CD4-positive, alpha-beta T cell treated with Interleukin-12 subunit alpha and Interleukin-12 subunit beta, for 1 hour (primary cell): ENCODE data around the gene EFNA5.

Experiments used
- DNase-seq: peaks from one replicate; pipeline ENCODE4 v3.0.0-alpha.2; 2020

The EFNA5 gene

GRCh38 chr5:107567901-107568671 lies 102.7 kb downstream of the EFNA5 start:
- no peak for DNase-seq

DNA sequence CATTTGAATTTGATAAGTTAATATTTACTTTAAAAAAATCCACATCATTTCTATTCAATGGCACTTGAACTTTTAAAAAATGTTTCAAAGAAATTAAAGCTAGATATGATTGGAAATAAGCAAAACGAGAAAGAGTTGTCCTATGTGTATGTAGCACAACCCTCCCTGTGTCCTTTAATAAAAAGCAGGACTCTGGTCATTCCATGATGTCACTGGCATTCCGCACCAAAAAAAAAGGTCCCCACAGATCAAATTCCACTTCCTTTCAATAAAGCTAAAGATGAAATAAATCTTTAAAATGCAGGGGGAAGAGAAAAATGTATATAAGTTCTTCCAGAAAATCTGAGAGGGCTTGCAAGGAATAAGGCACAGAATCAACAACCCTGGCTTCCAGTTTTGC lies 103.8 kb downstream of the EFNA5 start:
- DNase-seq = no peak

GRCh38 chr5:107565791-107566767 lies 104.7 kb downstream of the EFNA5 start:
- DNase-seq = no peak

DNA sequence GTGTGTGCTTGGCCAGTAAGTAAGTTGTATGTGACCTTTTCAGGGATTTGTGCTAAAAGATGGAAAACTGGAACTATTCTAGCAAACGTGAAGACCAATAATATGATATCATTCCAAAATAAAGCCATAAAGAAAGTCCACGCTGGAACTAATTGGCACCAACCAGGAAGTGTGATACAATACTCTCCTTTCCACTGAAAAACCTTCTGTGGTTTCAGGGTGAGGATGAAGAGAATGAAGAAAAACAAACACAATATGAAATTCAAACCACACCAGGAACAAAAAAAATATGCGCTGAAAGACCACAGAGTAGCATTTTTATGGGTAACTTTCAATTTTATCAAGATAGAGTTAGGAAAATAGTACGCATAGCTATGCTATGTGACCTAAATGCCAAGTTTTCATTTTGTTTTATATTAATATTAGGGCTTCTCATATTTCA lies 105.8 kb downstream of the EFNA5 start:
- no peak for DNase-seq

GRCh38 chr5:107563959-107564544 lies 106.7 kb downstream of the EFNA5 start:
- no peak for DNase-seq

- no peak for DNase-seq
Measured at GRCh38 chr5:107560377-107560776, 110.4 kb downstream of the EFNA5 start.

GRCh38 chr5:107558823-107559375 lies 111.8 kb downstream of the EFNA5 start:
- DNase-seq = no peak

DNA sequence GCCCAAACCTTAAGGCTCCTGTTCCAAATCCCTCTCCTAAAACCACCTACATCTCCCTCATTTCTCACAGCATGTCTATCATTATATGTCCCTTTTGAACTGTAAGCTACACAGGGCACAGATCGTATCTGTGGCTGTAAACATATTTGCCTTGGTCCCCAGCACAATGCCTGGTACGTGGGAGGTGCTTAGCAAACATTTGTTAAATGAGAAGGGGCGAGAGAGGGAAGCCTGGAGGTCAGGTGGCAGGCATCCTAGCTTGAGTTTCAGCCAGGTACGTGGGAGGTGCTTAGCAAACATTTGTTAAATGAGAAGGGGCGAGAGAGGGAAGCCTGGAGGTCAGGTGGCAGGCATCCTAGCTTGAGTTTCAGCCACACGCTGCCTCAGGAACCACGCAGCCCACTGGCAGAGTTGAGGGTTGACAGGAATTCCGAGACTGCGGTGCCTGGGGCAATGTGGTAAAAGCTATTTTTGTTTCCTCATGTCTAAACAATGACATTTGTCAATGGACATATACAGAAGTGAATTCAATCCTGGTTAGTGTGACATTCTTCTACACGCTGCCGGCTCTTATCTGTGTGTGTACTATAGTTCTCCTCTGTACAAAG lies 113.6 kb downstream of the EFNA5 start:
- DNase-seq = no peak

DNA sequence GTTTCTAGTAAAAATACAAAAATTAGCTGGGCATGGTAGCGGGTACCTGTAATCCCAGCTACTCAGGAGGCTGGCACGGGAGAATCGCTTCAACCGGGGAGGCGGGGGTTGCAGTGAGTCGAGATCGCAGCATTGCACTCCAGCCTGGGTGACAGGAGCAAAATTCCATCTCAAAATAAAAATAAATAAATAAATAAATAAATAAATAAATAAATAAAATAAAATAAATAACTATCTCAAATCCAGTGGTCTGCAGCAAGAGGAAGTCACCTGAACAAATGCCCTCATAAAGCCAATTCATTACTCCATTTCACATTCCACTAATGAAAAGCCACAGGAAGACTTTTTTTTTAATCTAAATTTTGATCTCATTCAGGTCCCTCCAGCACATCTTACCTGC lies 114.2 kb downstream of the EFNA5 start:
- DNase-seq = no peak

- DNase-seq = no peak
Measured at GRCh38 chr5:107555425-107556090, 115.2 kb downstream of the EFNA5 start.

- no peak for DNase-seq
Measured at GRCh38 chr5:107554776-107555424, 115.8 kb downstream of the EFNA5 start.

- no peak for DNase-seq
Measured at GRCh38 chr5:107553117-107553555, 117.6 kb downstream of the EFNA5 start.

DNA sequence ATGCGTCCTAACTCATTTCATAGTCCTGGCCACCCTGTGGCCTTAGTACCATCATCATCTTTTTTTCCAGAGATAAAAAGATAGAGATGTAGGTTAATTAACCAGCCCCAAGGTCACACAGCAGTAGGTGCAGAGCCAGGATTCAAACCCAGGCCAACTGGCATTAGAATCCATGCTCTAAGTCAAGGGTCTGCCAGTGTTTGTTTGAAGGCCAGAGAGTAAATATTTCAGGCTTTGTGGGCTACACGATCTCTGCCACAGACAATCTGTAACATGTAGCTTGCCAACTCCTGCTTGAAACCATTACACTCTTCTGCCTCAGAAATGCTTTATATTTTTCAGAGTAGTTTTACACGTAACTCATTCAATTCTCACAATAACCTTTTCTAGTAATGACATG lies 119.6 kb downstream of the EFNA5 start:
- DNase-seq = no peak

DNA sequence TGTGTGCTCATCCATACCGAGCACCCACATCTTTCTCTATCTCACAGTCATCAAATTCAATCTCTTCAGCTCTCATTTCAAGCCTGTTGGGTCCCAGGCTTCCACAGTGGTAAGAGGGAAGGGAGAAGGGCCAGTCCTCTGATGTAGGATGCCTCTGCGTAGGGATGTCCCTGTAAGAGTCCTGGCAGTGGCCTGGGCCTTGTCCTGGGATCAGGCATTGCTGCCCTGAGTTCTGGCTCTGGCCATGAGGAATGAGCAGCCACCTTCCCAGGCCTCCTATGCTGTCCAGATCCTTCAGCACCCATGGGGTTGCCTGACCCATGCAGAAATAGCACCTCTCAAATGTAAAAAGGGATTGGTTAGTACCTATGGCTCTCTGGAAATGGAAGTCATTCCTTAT lies 121.2 kb downstream of the EFNA5 start:
- DNase-seq = no peak

- DNase-seq = no peak
Measured at GRCh38 chr5:107548477-107548876, 122.3 kb downstream of the EFNA5 start.

DNA sequence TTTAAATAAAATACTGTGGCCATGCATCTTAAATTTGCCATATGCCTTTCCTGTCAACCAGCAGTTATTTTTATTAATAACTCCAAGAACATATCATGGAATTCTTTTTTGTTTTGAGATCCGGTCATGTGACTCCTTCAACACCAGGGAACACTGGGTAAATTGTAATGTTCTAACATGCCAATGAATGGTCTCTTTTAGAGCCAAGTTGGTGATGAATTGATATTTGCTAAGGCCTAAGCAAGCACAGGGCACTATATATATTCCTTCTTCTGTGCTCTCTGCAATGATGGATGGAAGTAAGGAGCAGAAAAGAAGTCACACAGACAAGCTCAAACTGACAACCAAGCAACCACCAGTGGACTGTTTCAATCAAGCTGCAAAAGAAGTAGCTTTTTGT lies 124.0 kb downstream of the EFNA5 start:
- no peak for DNase-seq

DNA sequence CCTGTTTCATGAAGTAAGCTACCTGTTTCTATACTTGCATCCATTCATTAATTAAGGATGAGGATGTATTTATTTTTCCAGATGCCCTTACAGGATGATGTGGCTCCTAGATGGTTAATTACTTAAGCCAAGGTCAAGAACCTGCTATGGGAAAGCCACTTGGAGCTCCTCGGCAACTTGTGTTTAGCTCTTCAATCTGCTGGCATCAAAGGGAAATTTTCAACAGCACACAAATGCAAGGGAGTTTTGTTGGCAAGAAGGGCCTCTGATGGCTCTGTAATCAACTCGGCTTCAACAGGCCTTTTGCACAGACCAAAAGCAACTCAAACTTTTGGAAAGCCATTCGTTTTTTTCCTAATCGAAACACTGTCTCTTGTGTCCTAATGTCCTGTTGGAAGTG lies 125.3 kb downstream of the EFNA5 start:
- DNase-seq = no peak

GRCh38 chr5:107544967-107545366 lies 125.8 kb downstream of the EFNA5 start:
- no peak for DNase-seq

DNA sequence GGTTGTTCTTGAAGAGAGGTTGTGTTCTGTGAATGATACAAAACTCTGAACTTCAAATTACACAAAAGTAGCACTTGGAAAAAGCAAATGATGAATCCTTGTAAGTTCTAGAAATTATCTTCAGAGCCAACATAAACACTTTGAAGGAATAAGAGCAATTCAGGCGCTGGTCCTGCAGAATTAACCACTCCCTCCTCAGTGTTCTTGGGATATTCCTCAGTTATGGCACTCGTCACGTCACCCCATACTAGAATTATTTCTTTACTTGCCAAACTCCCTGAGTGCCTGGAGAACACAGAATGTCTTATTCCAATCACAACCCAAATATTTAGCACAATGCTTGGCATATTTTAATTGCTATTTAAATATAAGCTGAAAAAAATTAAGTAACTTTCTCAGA lies 126.3 kb downstream of the EFNA5 start:
- no peak for DNase-seq

GRCh38 chr5:107543868-107544267 lies 126.9 kb downstream of the EFNA5 start:
- no peak for DNase-seq

DNA sequence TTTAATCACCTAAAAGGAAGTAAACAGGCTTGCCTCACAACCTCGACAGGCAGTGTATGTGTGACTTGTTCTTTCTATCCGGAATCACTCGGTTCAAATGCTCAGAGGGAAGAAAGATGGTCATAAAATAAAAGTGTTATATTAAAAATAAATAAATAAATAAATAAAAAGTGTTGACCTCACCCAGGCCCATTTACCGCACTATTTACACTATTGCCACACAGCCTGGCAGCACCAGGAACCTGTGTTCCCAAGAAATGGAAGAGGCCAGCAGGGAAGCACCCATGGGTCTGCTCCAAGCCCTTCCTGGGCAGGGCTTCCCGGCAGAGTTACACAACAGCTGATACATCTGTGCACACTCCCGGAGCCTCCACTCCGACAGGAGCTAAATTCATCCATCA lies 127.9 kb downstream of the EFNA5 start:
- no peak for DNase-seq

- DNase-seq = no peak
Measured at GRCh38 chr5:107542428-107542827, 128.3 kb downstream of the EFNA5 start.
